DND-41 (cell line): ENCODE data around the gene ID3.

Experiments used
- ATAC-seq: fragments of 200-7000 bp; cut with Tn5 transposase; 3 replicates; pipeline ENCODE4 v1.9.1; 2021; ENCODE audit warnings: low read depth; ENCODE audit not compliant: insufficient read depth
- DNase-seq: peaks from one replicate; pipeline ENCODE4 v3.0.0-alpha.2; 2020
- H2AFZ ChIP-seq: 2 replicates; pipeline ENCODE4 v1.6.0; 2012; ENCODE audit warnings: low read depth, low read length
- H3K27ac ChIP-seq: 2 replicates; pipeline ENCODE4 v1.5.1; 2012; ENCODE audit warnings: low read length, inconsistent platforms
- H3K27me3 ChIP-seq: fragments of 200-600 bp; sonication (generic); 2 replicates; pipeline ENCODE4 v1.6.0; 2012; ENCODE audit warnings: low read length, mild to moderate bottlenecking, inconsistent platforms; ENCODE audit not compliant: insufficient read depth, poor library complexity
- H3K36me3 ChIP-seq: 2 replicates; pipeline ENCODE4 v1.5.1; 2012; ENCODE audit warnings: low read length, inconsistent platforms; ENCODE audit not compliant: insufficient read depth
- H3K4me1 ChIP-seq: 2 replicates; pipeline ENCODE4 v1.5.1; 2012; ENCODE audit warnings: mild to moderate bottlenecking, low read length; ENCODE audit not compliant: insufficient read depth
- H3K4me2 ChIP-seq: 2 replicates; pipeline ENCODE4 v1.6.0; 2012; ENCODE audit warnings: mild to moderate bottlenecking, moderate library complexity, low read length, inconsistent platforms; ENCODE audit not compliant: insufficient read depth
- H3K4me3 ChIP-seq, 2 experiments: fragments of 200-600 bp in 1 of 2; shearing (Covaris generic) in 1 of 2; 2 replicates each; pipeline ENCODE4 v1.5.1; 2012 to 2016; ENCODE audit warnings: inconsistent platforms in 2 of 2, low read length in 2 of 2, mild to moderate bottlenecking in 2 of 2, low read depth in 1 of 2, moderate library complexity in 1 of 2
- H3K79me2 ChIP-seq: 2 replicates; pipeline ENCODE4 v1.6.0; 2012; ENCODE audit warnings: low read length, inconsistent platforms; ENCODE audit not compliant: insufficient read depth
- H3K9ac ChIP-seq: 2 replicates; pipeline ENCODE4 v1.6.0; 2012; ENCODE audit warnings: low read depth, mild to moderate bottlenecking, inconsistent platforms, low read length, moderate library complexity
- H3K9me3 ChIP-seq: 2 replicates; pipeline ENCODE4 v1.5.1; 2012; ENCODE audit warnings: low read length, moderate library complexity, mild to moderate bottlenecking, inconsistent platforms; ENCODE audit not compliant: insufficient read depth, severe bottlenecking
- H4K20me1 ChIP-seq: 2 replicates; pipeline ENCODE4 v1.6.0; 2012; ENCODE audit warnings: low read length; ENCODE audit not compliant: insufficient read depth
- EZH2 ChIP-seq: IDR thresholded peaks from 3 replicates; pipeline ENCODE4 v1.6.1; 2012; ENCODE audit warnings: borderline replicate concordance, low read depth, mild to moderate bottlenecking, moderate library complexity, low read length, inconsistent platforms; ENCODE audit not compliant: severe bottlenecking
- TF ChIP-seq, protein P1 (sequence below): IDR thresholded peaks from 2 replicates; pipeline ENCODE4 v1.5.1; 2012; ENCODE audit warnings: borderline replicate concordance, low read length, moderate library complexity, mild to moderate bottlenecking; ENCODE audit not compliant: poor library complexity, severe bottlenecking; ENCODE audit errors: extremely low read depth

ID3 gene

DNA sequence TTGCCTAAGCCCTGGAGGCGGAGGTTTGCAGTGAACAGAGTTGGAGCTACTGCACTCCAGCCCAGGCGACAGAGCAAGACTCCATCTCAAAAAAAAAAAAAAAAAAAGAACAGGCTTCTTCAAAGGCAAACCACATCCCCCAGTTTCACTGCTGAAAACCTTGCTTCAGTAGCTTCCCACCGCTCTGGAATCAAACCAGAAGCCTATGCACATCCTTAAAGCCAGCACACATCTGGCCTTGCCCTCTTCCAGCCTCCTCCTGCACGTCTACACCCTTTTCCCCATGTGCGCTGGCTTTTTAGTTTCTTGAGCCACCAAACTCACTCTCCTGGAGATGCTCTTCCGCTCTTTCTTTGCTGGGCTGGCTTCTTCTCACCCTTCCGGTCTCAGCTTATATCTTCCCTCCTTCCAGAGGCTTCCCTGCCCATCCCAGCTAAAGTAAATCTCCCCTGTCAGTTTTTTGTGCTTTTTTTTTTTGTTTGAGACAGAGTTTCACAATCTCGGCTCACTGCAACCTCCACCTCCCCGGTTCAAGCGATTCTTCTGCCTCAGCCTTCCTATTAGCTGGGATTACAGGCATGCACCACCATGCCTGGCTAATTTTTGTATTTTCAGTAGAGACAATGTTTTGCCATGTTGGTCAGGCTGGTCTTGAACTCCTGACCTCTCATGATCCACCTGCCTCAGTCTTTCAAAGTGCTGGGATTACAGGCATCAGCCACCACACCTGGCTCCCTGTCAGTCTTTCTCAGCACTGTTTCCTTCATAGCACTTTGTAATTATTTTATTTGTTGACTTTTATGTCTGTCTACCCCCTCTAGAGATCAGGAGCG, 42.0 kb upstream of the ID3 start:
- Histone ChIP-seq H3K4me1 (peaks cover 60% of the 10 kb centered on the region), H3K36me3 (no peaks in the 10 kb centered on the region), H4K20me1 (no peaks in the 10 kb centered on the region), H2AFZ (no peak overlapping the region), H3K27me3 (no peaks in the 10 kb centered on the region), H3K27ac (peak overlapping the region; percentile 69), H3K9me3 (no peaks in the 10 kb centered on the region), H3K4me2 (peak overlapping the region; percentile 7), H3K9ac (peak overlapping the region; percentile 29), H3K4me3 (no peak overlapping the region), H3K79me2 (no peaks in the 10 kb centered on the region)
- no peak for TF ChIP-seq EZH2
- TF ChIP-seq, protein P1, sequence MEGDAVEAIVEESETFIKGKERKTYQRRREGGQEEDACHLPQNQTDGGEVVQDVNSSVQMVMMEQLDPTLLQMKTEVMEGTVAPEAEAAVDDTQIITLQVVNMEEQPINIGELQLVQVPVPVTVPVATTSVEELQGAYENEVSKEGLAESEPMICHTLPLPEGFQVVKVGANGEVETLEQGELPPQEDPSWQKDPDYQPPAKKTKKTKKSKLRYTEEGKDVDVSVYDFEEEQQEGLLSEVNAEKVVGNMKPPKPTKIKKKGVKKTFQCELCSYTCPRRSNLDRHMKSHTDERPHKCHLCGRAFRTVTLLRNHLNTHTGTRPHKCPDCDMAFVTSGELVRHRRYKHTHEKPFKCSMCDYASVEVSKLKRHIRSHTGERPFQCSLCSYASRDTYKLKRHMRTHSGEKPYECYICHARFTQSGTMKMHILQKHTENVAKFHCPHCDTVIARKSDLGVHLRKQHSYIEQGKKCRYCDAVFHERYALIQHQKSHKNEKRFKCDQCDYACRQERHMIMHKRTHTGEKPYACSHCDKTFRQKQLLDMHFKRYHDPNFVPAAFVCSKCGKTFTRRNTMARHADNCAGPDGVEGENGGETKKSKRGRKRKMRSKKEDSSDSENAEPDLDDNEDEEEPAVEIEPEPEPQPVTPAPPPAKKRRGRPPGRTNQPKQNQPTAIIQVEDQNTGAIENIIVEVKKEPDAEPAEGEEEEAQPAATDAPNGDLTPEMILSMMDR: no peak
- DNase-seq: peak; percentile 87
- peak; percentile 89 for ATAC-seq

GRCh38 chr1:23600283-23600682, 41.0 kb upstream of the ID3 start:
- TF ChIP-seq EZH2: no peak
- TF ChIP-seq, protein P1: no peak
- Histone ChIP-seq H3K4me2 (peak overlapping the region; percentile 8; the same call in 1 of the 2 replicates), H3K36me3 (no peaks in the 10 kb centered on the region), H3K79me2 (no peaks in the 10 kb centered on the region), H3K27ac (peak overlapping the region; percentile 69), H3K4me3 (no peak overlapping the region), H2AFZ (no peak overlapping the region), H4K20me1 (no peaks in the 10 kb centered on the region), H3K27me3 (no peaks in the 10 kb centered on the region), H3K4me1 (peaks cover 60% of the 10 kb centered on the region), H3K9me3 (no peaks in the 10 kb centered on the region), H3K9ac (no peak overlapping the region)
- ATAC-seq (no peak), DNase-seq (no peak)

- TF ChIP-seq EZH2: no peak
- TF ChIP-seq, protein P1: no peak
- no peak for DNase-seq
- no peak overlapping the region for H3K4me3 ChIP-seq
- H4K20me1 ChIP-seq: no peaks in the 10 kb centered on the region
- peak overlapping the region; percentile 73 for H3K27ac ChIP-seq
- no peak overlapping the region for H2AFZ ChIP-seq
- H3K27me3 ChIP-seq: no peaks in the 10 kb centered on the region
- H3K9me3 ChIP-seq: no peaks in the 10 kb centered on the region
- no peaks in the 10 kb centered on the region for H3K79me2 ChIP-seq
- H3K36me3 ChIP-seq: no peaks in the 10 kb centered on the region
- H3K4me2 ChIP-seq: no peak overlapping the region
- ATAC-seq: no peak
- H3K4me1 ChIP-seq: peaks cover 60% of the 10 kb centered on the region
- peak overlapping the region; percentile 0; the same call in 1 of the 2 replicates for H3K9ac ChIP-seq
These were observed 39.8 kb upstream of the ID3 start for GRCh38 chr1:23599125-23599524.
